Erythroblast (primary cell): ENCODE data around the gene SRD5A2.

ENCODE experiments used
- GATA1 ChIP-seq: IDR thresholded peaks from 2 replicates; pipeline ENCODE4 v1.6.1; 2011; ENCODE audit warnings: low read depth, mild to moderate bottlenecking, control low read depth, low read length, moderate library complexity
- POLR2A ChIP-seq: IDR thresholded peaks from 2 replicates; pipeline ENCODE4 v1.6.1; 2011; ENCODE audit warnings: mild to moderate bottlenecking, low read length

DNA sequence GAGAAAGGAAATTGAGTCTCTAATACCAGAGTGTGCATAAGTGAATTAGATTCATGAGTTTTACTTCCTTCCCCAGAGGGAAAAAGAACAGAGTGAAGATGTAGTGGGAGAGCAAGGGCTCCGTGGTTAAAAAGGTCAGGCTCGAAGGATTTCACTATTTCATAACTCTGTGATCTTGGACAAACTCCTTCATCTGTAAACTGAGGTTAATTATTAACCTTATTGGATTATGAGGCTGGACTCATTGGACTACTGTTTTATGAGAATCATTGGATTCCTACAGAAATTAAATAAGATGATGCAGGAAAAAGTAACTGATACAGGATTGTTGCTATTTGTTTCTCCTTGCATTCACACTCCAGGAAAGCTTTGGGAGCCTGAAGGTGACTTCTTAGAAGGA, 45.0 kb downstream of the SRD5A2 start:
- TF ChIP-seq POLR2A, result no peak
- TF ChIP-seq GATA1, result no peak
